ENCODE measurements around the gene MSRB3. TPM values are rescaled to one million over a fixed set of nuclear protein-coding genes. Genes with fewer than 3 reads are reported as not detected.

The MSRB3 gene
- polyA plus RNA-seq, 1 donor (not counting 4 experiments of a cell fraction or from before 2014, with no cell fraction given), result 12.3 TPM

DNA sequence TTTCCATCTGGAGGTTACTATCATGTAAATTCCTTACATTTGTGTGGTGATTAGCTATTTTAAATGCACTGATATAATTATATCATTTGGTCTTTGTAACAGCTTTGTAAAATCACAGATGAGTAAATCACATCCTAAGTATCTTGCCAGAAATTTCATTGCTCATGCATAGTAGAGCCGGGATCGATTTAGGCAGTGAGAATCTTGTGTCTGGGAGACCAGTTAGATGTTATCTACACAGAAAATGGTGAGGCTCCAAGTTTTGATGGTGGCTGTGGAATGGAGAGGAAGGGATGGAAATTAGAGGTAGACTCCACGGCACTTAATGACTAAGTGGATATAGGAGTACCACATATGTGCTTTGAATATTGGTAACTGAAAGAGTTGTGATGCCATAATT lies 156.3 kb downstream of the MSRB3 start:
- no peaks in the 10 kb centered on the region for H3K79me2 ChIP-seq (ENCODE audit: control insufficient read depth, insufficient read depth, low read length)
- H3K36me3 ChIP-seq (ENCODE audit: control insufficient read depth in 2 of 2, extremely low read depth in 1 of 2, insufficient read depth in 2 of 2, low read length in 2 of 2), result no peaks in the 10 kb centered on the region
- TF ChIP-seq, protein P1, sequence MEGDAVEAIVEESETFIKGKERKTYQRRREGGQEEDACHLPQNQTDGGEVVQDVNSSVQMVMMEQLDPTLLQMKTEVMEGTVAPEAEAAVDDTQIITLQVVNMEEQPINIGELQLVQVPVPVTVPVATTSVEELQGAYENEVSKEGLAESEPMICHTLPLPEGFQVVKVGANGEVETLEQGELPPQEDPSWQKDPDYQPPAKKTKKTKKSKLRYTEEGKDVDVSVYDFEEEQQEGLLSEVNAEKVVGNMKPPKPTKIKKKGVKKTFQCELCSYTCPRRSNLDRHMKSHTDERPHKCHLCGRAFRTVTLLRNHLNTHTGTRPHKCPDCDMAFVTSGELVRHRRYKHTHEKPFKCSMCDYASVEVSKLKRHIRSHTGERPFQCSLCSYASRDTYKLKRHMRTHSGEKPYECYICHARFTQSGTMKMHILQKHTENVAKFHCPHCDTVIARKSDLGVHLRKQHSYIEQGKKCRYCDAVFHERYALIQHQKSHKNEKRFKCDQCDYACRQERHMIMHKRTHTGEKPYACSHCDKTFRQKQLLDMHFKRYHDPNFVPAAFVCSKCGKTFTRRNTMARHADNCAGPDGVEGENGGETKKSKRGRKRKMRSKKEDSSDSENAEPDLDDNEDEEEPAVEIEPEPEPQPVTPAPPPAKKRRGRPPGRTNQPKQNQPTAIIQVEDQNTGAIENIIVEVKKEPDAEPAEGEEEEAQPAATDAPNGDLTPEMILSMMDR (optimal IDR thresholded peaks at IDR 0.05 in 1 of 3, IDR thresholded peaks at IDR 0.05 in 1 of 3, conservative IDR thresholded peaks at IDR 0.05 in 1 of 3; ENCODE audit: extremely low read depth in 1 of 3, insufficient read depth in 2 of 3, low read length in 3 of 3), result no peak
- no peak for TF ChIP-seq EZH2 (IDR thresholded peaks at IDR 0.05; ENCODE audit: low read length)
- no peak overlapping the region for H2AFZ ChIP-seq (ENCODE audit: control insufficient read depth, low read length)
- DNase-seq (ENCODE audit: low read depth, low spot score), result no peak
- H3K4me3 ChIP-seq (ENCODE audit: control insufficient read depth in 2 of 3, extremely low read depth in 1 of 3, insufficient read depth in 2 of 3, low read depth in 1 of 3, low read length in 3 of 3), result no peak overlapping the region
- dilution Hi-C loops (cut with MboI; ENCODE audit: extremely low pct_ligation_motif_present, low sequenced_read_pairs), result no loop called here
- H3K9ac ChIP-seq (ENCODE audit: control insufficient read depth, extremely low read depth, insufficient read depth, low read length), result no peak overlapping the region
- H3K4me2 ChIP-seq (ENCODE audit: control insufficient read depth, extremely low read depth, insufficient read depth, low read depth, low read length), result no peak overlapping the region
- H3K4me1 ChIP-seq (ENCODE audit: control insufficient read depth, extremely low read depth, insufficient read depth, low read length), result peaks cover 30% of the 10 kb centered on the region
- no peaks in the 10 kb centered on the region for H4K20me1 ChIP-seq (ENCODE audit: control insufficient read depth, extremely low read depth, insufficient read depth, low read length)
- H3K9me3 ChIP-seq (ENCODE audit: control insufficient read depth, low read depth, low read length), result no peaks in the 10 kb centered on the region
- H3K27me3 ChIP-seq (ENCODE audit: control insufficient read depth, extremely low read depth, insufficient read depth, low read length), result no peaks in the 10 kb centered on the region
- FAIRE-seq, result peak; percentile 69
- no peaks in the 10 kb centered on the region for H3K9me1 ChIP-seq (ENCODE audit: control insufficient read depth, extremely low read depth, insufficient read depth, low read length)
- H3K27ac ChIP-seq (ENCODE audit: control insufficient read depth, insufficient read depth, low read length), result no peak overlapping the region

DNA sequence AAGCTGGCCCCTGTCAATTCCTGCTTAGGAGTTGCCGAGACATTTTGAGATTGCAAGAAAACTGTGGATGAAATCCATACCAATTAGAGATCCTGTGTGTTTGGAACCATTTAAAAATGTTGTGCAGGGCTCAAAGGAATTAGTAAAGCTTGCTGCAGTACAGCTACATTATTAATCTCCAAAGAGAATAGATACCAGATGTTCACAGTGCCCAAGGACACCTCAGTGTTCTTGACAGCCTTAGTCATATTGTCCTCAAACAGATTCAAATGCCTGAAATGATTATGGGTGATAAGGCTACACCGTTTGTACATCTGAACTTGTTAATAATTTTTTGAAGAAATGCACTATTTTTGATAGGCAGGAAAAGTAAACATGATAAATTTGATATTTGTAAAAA lies 164.6 kb downstream of the MSRB3 start:
- dilution Hi-C loops (cut with MboI; ENCODE audit: extremely low pct_ligation_motif_present, low sequenced_read_pairs), result no loop called here
- no peak overlapping the region for H2AFZ ChIP-seq (ENCODE audit: control insufficient read depth, low read length)
- H3K9me3 ChIP-seq (ENCODE audit: control insufficient read depth, low read depth, low read length), result no peaks in the 10 kb centered on the region
- no peak overlapping the region for H3K4me3 ChIP-seq (ENCODE audit: control insufficient read depth in 2 of 3, extremely low read depth in 1 of 3, insufficient read depth in 2 of 3, low read depth in 1 of 3, low read length in 3 of 3)
- no peak overlapping the region for H3K9ac ChIP-seq (ENCODE audit: control insufficient read depth, extremely low read depth, insufficient read depth, low read length)
- H3K36me3 ChIP-seq (ENCODE audit: control insufficient read depth in 2 of 2, extremely low read depth in 1 of 2, insufficient read depth in 2 of 2, low read length in 2 of 2), result no peaks in the 10 kb centered on the region
- no peaks in the 10 kb centered on the region for H4K20me1 ChIP-seq (ENCODE audit: control insufficient read depth, extremely low read depth, insufficient read depth, low read length)
- no peaks in the 10 kb centered on the region for H3K4me1 ChIP-seq (ENCODE audit: control insufficient read depth, extremely low read depth, insufficient read depth, low read length)
- no peak overlapping the region for H3K4me2 ChIP-seq (ENCODE audit: control insufficient read depth, extremely low read depth, insufficient read depth, low read depth, low read length)
- H3K79me2 ChIP-seq (ENCODE audit: control insufficient read depth, insufficient read depth, low read length), result no peaks in the 10 kb centered on the region
- FAIRE-seq (no peak), DNase-seq (ENCODE audit: low read depth, low spot score) (no peak)
- peaks cover 3% of the 10 kb centered on the region for H3K27me3 ChIP-seq (ENCODE audit: control insufficient read depth, extremely low read depth, insufficient read depth, low read length)
- no peaks in the 10 kb centered on the region for H3K9me1 ChIP-seq (ENCODE audit: control insufficient read depth, extremely low read depth, insufficient read depth, low read length)
- TF ChIP-seq, protein P1 (optimal IDR thresholded peaks at IDR 0.05 in 1 of 3, IDR thresholded peaks at IDR 0.05 in 1 of 3, conservative IDR thresholded peaks at IDR 0.05 in 1 of 3; ENCODE audit: extremely low read depth in 1 of 3, insufficient read depth in 2 of 3, low read length in 3 of 3), result no peak
- TF ChIP-seq EZH2 (IDR thresholded peaks at IDR 0.05; ENCODE audit: low read length), result no peak
- H3K27ac ChIP-seq (ENCODE audit: control insufficient read depth, insufficient read depth, low read length), result no peak overlapping the region
